AG09319 (cell line): Measurements from ENCODE around the gene ST6GALNAC3.

Source experiments
- DNase-seq: peaks from one replicate; pipeline ENCODE4 v3.0.0-alpha.2; 2010; ENCODE audit warnings: low read depth; ENCODE audit errors: extremely low read depth
- TF ChIP-seq, protein P1 (sequence below): IDR thresholded peaks from 2 replicates; pipeline ENCODE4 v1.5.1; 2011; ENCODE audit warnings: low read depth, mild to moderate bottlenecking, inconsistent platforms, low read length, moderate library complexity

The ST6GALNAC3 gene

GRCh38 chr1:76593141-76593540 is 518.6 kb downstream of the ST6GALNAC3 start:
- no peak for DNase-seq
- TF ChIP-seq, protein P1, sequence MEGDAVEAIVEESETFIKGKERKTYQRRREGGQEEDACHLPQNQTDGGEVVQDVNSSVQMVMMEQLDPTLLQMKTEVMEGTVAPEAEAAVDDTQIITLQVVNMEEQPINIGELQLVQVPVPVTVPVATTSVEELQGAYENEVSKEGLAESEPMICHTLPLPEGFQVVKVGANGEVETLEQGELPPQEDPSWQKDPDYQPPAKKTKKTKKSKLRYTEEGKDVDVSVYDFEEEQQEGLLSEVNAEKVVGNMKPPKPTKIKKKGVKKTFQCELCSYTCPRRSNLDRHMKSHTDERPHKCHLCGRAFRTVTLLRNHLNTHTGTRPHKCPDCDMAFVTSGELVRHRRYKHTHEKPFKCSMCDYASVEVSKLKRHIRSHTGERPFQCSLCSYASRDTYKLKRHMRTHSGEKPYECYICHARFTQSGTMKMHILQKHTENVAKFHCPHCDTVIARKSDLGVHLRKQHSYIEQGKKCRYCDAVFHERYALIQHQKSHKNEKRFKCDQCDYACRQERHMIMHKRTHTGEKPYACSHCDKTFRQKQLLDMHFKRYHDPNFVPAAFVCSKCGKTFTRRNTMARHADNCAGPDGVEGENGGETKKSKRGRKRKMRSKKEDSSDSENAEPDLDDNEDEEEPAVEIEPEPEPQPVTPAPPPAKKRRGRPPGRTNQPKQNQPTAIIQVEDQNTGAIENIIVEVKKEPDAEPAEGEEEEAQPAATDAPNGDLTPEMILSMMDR, result no peak

- TF ChIP-seq, protein P1, result no peak
These were observed 519.1 kb downstream of the ST6GALNAC3 start for GRCh38 chr1:76593618-76594017.

DNA sequence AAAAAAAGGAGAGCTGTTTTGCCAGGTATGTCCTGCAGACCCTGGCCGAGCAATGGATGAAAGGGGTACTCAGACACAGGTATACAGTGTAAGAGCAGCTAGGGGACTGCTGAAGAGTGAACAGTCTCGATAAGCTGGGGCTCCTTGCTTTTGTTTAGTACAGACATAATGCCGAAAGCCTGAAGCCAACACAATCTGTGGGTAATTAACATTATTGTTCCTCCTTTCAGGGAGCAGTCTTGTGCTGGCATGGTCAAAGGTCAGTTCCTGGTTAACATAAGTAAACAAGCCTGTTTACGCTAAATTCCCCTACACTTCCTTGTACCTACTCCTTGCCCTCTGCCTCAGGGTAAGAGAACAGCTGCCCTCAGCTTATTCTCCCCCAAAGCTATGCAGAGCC is 520.5 kb downstream of the ST6GALNAC3 start:
- no peak for DNase-seq

More at GRCh38 chr1:76593618-76594017, 519.1 kb downstream of the ST6GALNAC3 start:
- no peak for DNase-seq

DNA sequence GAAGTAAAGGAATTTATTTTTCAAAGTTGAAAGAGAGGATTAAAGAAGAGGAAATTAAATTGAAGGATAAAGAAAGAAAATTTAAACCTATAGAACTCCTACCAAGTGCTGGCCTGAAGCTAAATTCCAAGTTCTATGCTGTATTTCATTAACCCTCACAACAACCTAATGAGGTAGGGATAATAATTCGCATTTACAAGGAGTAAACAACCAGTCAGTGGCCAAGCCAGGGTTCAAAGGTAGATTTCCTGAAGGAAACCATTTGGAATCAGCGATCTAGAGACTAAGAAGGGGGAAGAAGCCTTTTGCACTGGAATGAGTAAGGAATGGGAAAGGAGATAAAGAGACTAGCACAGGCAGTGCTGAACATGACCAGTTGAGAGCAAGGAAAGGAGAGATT is 526.9 kb downstream of the ST6GALNAC3 start:
- TF ChIP-seq, protein P1, result no peak
- DNase-seq, result no peak

More for the DNA sequence above, 520.5 kb downstream of the ST6GALNAC3 start:
- TF ChIP-seq, protein P1, result no peak

GRCh38 chr1:76607717-76608116 is 533.2 kb downstream of the ST6GALNAC3 start:
- no peak for DNase-seq
- TF ChIP-seq, protein P1, result no peak

DNA sequence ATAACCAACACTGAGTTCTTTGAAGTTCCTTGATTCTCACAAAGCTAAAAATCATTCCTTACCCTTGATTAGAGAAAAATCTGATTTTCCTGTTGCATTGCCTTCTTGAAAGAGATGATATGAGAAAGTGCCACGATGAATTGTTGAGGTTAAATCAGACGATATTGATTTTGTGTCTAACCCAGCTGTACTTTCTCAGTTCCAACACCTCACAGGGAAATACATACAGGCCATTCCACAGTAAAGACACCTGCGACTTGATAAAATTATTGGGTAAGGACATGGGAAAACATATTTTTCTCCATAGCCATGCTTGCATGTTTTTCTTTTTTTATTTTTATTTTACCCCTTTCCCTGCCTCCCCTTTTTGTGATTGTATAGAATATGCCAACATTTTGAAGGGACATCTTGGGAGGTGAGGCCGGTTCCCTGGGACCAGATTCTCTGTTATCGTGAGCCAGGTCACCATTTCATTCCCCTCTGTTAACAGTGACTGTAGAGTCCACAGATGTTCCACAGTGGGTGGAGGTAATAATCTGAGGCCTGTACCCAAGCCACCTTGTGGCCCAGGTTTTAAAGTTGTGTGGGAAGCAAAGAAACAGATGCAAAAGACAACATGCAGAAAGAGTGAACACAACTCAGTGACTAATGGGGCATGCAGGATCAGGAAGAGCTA is 537.4 kb downstream of the ST6GALNAC3 start:
- TF ChIP-seq, protein P1, result no peak

DNA sequence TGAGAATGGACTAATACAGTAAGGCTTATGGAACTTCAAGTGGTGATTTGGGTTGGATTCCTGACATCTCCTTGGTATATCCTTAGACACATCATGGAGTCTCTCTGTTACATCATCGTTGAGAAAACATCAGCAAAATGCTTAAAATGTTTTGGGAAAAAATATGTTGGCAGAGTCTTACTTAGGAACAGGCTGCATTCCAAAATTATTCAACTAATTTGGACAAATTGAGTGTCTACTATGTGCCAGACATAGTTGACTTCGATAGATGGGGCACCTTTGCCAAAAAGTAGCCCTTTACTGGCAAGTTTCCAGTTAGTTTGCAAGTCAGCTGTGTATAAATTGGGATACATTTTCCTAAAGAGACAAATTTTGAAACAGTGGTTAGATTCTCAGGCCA is 539.3 kb downstream of the ST6GALNAC3 start:
- DNase-seq, result no peak
- TF ChIP-seq, protein P1, result no peak

More for the DNA sequence above, 537.4 kb downstream of the ST6GALNAC3 start:
- no peak for DNase-seq
